GM12878 (cell line): ENCODE results near the gene DDIT4. TPM values are rescaled to one million over a fixed set of nuclear protein-coding genes. Genes with fewer than 3 reads are reported as not detected.

Experiments
- ATF2 ChIP-seq: IDR thresholded peaks from 2 replicates; pipeline ENCODE4 v1.6.1; 2012; ENCODE audit warnings: low read length, inconsistent platforms
- BMI1 ChIP-seq: fragments of 450-650 bp; IDR thresholded peaks from 2 replicates; pipeline ENCODE4 v1.6.1; 2016; ENCODE audit warnings: mild to moderate bottlenecking, moderate library complexity, borderline replicate concordance
- BRCA1 ChIP-seq: IDR thresholded peaks from 2 replicates; pipeline ENCODE4 v1.6.1; 2011; ENCODE audit warnings: low read depth, low read length, improper control_type of control experiment
- CBX5 ChIP-seq: sonication (generic); IDR thresholded peaks from 2 replicates; pipeline ENCODE4 v1.6.1; 2016; ENCODE audit warnings: low read depth, moderate library complexity, mild to moderate bottlenecking, inconsistent platforms
- CEBPB ChIP-seq, 2 experiments: fragments of 150-350 bp in 1 of 2; IDR thresholded peaks; 2 replicates each; pipeline ENCODE4 v1.6.1; 2012 to 2014; ENCODE audit warnings: low read depth in 2 of 2, low read length in 2 of 2, borderline replicate concordance in 1 of 2, inconsistent platforms in 1 of 2
- CREM ChIP-seq: IDR thresholded peaks from 2 replicates; pipeline ENCODE4 v1.6.1; 2014; ENCODE audit warnings: antibody characterized with exemption, low read depth
- E2F4 ChIP-seq: IDR thresholded peaks from 2 replicates; pipeline ENCODE4 v1.6.1; 2012; ENCODE audit warnings: low read depth, low read length, improper control_type of control experiment
- EED ChIP-seq: sonication (generic); IDR thresholded peaks from 2 replicates; pipeline ENCODE4 v1.6.1; 2016; ENCODE audit warnings: antibody characterized with exemption, low read depth
- ELK1 ChIP-seq: IDR thresholded peaks from 2 replicates; pipeline ENCODE4 v1.6.1; 2012; ENCODE audit warnings: low read depth, low read length, improper control_type of control experiment
- IKZF2 ChIP-seq, 2 experiments: fragments of 450-650 bp; IDR thresholded peaks; 2 replicates each; pipeline ENCODE4 v1.6.1; 2017; ENCODE audit warnings: mild to moderate bottlenecking in 2 of 2, moderate library complexity in 2 of 2
- JUNB ChIP-seq: IDR thresholded peaks from 2 replicates; pipeline ENCODE4 v1.6.1; 2016; ENCODE audit warnings: antibody characterized with exemption, mild to moderate bottlenecking
- KAT2A ChIP-seq: conservative IDR thresholded peaks from 2 replicates; pipeline ENCODE4 v1.6.1; 2011; ENCODE audit warnings: low read depth, low read length; ENCODE audit not compliant: control insufficient read depth
- KDM1A ChIP-seq: fragments of 200-600 bp; sonication (generic); IDR thresholded peaks from 2 replicates; pipeline ENCODE4 v1.6.1; 2016; ENCODE audit warnings: borderline replicate concordance
- KLF5 ChIP-seq: fragments of 450-650 bp; IDR thresholded peaks from 2 replicates; pipeline ENCODE4 v1.6.1; 2014; ENCODE audit warnings: mild to moderate bottlenecking; ENCODE audit not compliant: partially characterized antibody
- MTA3 ChIP-seq: IDR thresholded peaks from 2 replicates; pipeline ENCODE4 v1.6.1; 2012; ENCODE audit warnings: low read length, inconsistent platforms, borderline replicate concordance
- PRDM15 ChIP-seq: fragments of 450-650 bp; formaldehyde crosslinking; IDR thresholded peaks from 2 replicates; pipeline ENCODE4 v1.4.0; 2020; ENCODE audit warnings: mild to moderate bottlenecking, moderate library complexity
- RBBP5 ChIP-seq: fragments of 200-600 bp; sonication (generic); conservative IDR thresholded peaks from 2 replicates; pipeline ENCODE4 v1.6.1; 2016
- SMAD5 ChIP-seq: IDR thresholded peaks from 2 replicates; pipeline ENCODE4 v1.6.1; 2016; ENCODE audit warnings: antibody characterized with exemption, low read depth
- SREBF1 ChIP-seq: IDR thresholded peaks from 2 replicates; pipeline ENCODE4 v1.6.1; 2012; ENCODE audit warnings: mild to moderate bottlenecking, low read length
- STAT3 ChIP-seq: IDR thresholded peaks from 2 replicates; pipeline ENCODE4 v1.6.1; 2011; ENCODE audit warnings: low read depth, low read length, improper control_type of control experiment
- TCF12 ChIP-seq: IDR thresholded peaks from 2 replicates; pipeline ENCODE4 v1.6.1; 2011; ENCODE audit warnings: low read depth, mild to moderate bottlenecking, low read length
- TCF7 ChIP-seq: IDR thresholded peaks from 2 replicates; pipeline ENCODE4 v1.6.1; 2014; ENCODE audit warnings: antibody characterized with exemption, borderline replicate concordance
- YBX1 ChIP-seq: fragments of 450-650 bp; IDR thresholded peaks from 2 replicates; pipeline ENCODE4 v1.6.1; 2016; ENCODE audit warnings: antibody characterized with exemption
- polyA plus RNA-seq, 11 experiments: library from polyadenylated mRNA; depleted of rRNA in 4 of 11; unstranded in 6 of 11; stranded (reverse) in 5 of 11; fragments of >200 nt; fragmentation: Nextera tagmentation in 4 of 11; fragmentation: Illumina TruSeq in 1 of 11; extraction: Ambion mirVana in 4 of 11; extraction: Trizol in 1 of 11; gene quantifications; 1 replicate in 1 of 11; 2 replicates in 10 of 11; pipeline versions ENCODE4 v1.2.1 to v1.2.3, GENCODE V29; 2011 to 2016; ENCODE audit warnings: inconsistent platforms in 2 of 11, missing spikeins in 2 of 11, low read depth in 1 of 11
- total RNA-seq, 4 experiments: library from RNA; depleted of rRNA in 3 of 4; stranded (reverse); fragments of >200 nt in 3 of 4; fragmentation: Illumina TruSeq in 1 of 4; extraction: Trizol in 1 of 4; gene quantifications; 2 replicates each; pipeline versions ENCODE4 v1.2.1 to v1.2.3, GENCODE V29; 2013 to 2021

The DDIT4 gene
- total and polyA plus RNA-seq, 10 of the 15 experiments (the other 5 are each of a cell fraction or from before 2014, with no cell fraction given): 2.1 to 277 (median 183) TPM

GRCh38 chr10:72248468-72249151 is 25.1 kb upstream of the DDIT4 start (continued):
- no peak for TF ChIP-seq ELK1
- no peak for TF ChIP-seq PRDM15
- peak; percentile 79 for TF ChIP-seq CREM
- TF ChIP-seq IKZF2 (IDR thresholded peaks at IDR 0.05): peak; percentile 99
- peak; percentile 62; the same call in 1 of the 2 replicates for TF ChIP-seq MTA3
- peak; percentile 74 for TF ChIP-seq KLF5
- 0 out of 4 replicates have a peak, but pooled peaks of 1 of the 2 experiments have one; percentile 22 for TF ChIP-seq CEBPB (IDR thresholded peaks at IDR 0.05; ENCODE audit: borderline replicate concordance in 1 of 2, low read depth in 2 of 2, low read length in 2 of 2)
- 0 out of 2 replicates have a peak, but pooled peaks have one; percentile 85 for TF ChIP-seq TCF12
- TF ChIP-seq SREBF1: no peak
- TF ChIP-seq KDM1A: no peak
- peak; percentile 62; the same call in 1 of the 2 replicates for TF ChIP-seq BMI1
- no peak for TF ChIP-seq BRCA1
- 0 out of 2 replicates have a peak, but pooled peaks have one; percentile 22 for TF ChIP-seq E2F4
- TF ChIP-seq CBX5: peak; percentile 77
- TF ChIP-seq EED: peak; percentile 98
- peak; percentile 67; the same call in 1 of the 2 replicates for TF ChIP-seq TCF7
- TF ChIP-seq SMAD5: no peak
- TF ChIP-seq STAT3: 0 out of 2 replicates have a peak, but pooled peaks have one; percentile 73
- TF ChIP-seq KAT2A: no peak
- TF ChIP-seq ATF2: peak; percentile 89; the same call in 1 of the 2 replicates
- TF ChIP-seq JUNB: no peak; the same call in 1 of the 2 replicates
- 0 out of 2 replicates have a peak, but pooled peaks have one; percentile 25 for TF ChIP-seq YBX1
- no peak for TF ChIP-seq RBBP5
